Mucosa of rectum (tissue), 2 donors: ENCODE results near the gene CDHR5.

Experiments used
- H3K27ac ChIP-seq, 2 donors: one replicate each; pipeline ENCODE4 v1.7.0; 2013; ENCODE audit warnings: inconsistent platforms in 2 of 2, low read depth in 2 of 2, low read length in 2 of 2
- H3K27me3 ChIP-seq, 2 donors: one replicate each; pipeline ENCODE4 v1.7.0; 2013; ENCODE audit warnings: low read length in 2 of 2; ENCODE audit not compliant: control insufficient read depth in 2 of 2, insufficient read depth in 2 of 2
- H3K36me3 ChIP-seq, 2 donors: one replicate each; pipeline ENCODE4 v1.7.0; 2013; ENCODE audit warnings: low read length in 2 of 2; ENCODE audit not compliant: control insufficient read depth in 2 of 2, insufficient read depth in 2 of 2
- H3K4me1 ChIP-seq, 2 donors: one replicate each; pipeline ENCODE4 v1.7.0; 2013; ENCODE audit warnings: low read length in 2 of 2, mild to moderate bottlenecking in 1 of 2; ENCODE audit not compliant: control insufficient read depth in 2 of 2, insufficient read depth in 2 of 2
- H3K4me3 ChIP-seq, 2 donors: one replicate each; pipeline ENCODE4 v1.7.0; 2013; ENCODE audit warnings: low read length in 2 of 2
- H3K9ac ChIP-seq, 2 donors: one replicate each; pipeline ENCODE4 v1.7.0; 2013; ENCODE audit warnings: low read length in 2 of 2, low read depth in 1 of 2, mild to moderate bottlenecking in 1 of 2
- H3K9me3 ChIP-seq, 2 donors: one replicate each; pipeline ENCODE4 v1.7.0; 2013; ENCODE audit warnings: low read length in 2 of 2; ENCODE audit not compliant: control insufficient read depth in 2 of 2
- donor health status: healthy.
- donor health status: Normal muscosa, but diverticular disease.

Gene CDHR5

DNA sequence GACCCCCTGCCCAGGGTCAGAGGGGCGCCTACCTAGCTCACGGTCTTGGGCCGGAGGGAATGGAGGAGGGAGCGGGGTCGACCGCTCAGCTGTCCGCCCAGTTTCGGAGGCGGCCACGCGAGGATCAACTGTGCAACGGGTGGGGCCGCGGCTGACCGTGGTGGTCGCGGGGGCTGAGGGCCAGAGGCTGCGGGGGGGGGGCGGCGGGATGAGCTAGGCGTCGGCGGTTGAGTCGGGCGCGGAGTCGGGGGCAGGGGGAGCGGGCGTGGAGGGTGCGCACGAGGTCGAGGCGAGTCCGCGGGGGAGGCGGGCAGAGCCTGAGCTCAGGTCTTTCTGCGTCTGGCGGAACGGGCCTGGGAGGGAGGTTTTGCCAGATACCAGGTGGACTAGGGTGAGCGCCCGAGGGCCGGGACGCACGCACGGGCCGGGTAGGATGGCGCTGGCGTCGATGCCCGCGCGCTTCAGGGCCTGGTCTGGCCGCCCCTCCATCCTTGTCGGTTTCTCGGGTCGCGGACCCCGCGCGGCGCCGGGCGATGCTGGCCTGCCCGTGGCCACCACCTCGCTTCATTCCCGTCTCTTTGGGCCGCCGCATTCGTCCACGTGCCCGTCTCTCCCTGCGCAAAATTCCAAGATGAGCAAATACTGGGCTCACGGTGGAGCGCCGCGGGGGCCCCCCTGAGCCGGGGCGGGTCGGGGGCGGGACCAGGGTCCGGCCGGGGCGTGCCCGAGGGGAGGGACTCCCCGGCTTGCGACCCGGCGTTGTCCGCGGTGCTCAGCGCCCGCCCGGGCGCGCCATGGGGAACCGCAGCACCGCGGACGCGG is 12.0 kb upstream of the CDHR5 start, which contains the start of gene DRD4:
DRD4 (plus strand) TSS at position 759 of the 822 bp plus-strand sequence; CDS start at position 795, 36 bp downstream.
- Histone ChIP-seq H3K27ac (no peak within 1 kb of the TSS), H3K27me3 (peaks cover 11 to 17% of the 10 kb centered on the region in 2 donors), H3K9me3 (no peaks in the 10 kb centered on the region), H3K4me1 (peaks cover 0 to 10% of the 10 kb centered on the region in 2 donors), H3K9ac (no peak within 1 kb of the TSS), H3K4me3 (peak within 1 kb of the TSS in 1 of 2 donors; percentile 10), H3K36me3 (no peaks in the 10 kb centered on the region)

- no peak overlapping the region for H3K9ac ChIP-seq
- H3K27me3 ChIP-seq, result peaks cover 11 to 17% of the 10 kb centered on the region in 2 donors
- H3K9me3 ChIP-seq, result no peaks in the 10 kb centered on the region
- H3K4me1 ChIP-seq, result peaks cover 0 to 10% of the 10 kb centered on the region in 2 donors
- H3K4me3 ChIP-seq, result no peak overlapping the region
- no peak overlapping the region for H3K27ac ChIP-seq
- no peaks in the 10 kb centered on the region for H3K36me3 ChIP-seq
These were observed 11.3 kb upstream of the CDHR5 start for GRCh38 chr11:635945-636510.

DNA sequence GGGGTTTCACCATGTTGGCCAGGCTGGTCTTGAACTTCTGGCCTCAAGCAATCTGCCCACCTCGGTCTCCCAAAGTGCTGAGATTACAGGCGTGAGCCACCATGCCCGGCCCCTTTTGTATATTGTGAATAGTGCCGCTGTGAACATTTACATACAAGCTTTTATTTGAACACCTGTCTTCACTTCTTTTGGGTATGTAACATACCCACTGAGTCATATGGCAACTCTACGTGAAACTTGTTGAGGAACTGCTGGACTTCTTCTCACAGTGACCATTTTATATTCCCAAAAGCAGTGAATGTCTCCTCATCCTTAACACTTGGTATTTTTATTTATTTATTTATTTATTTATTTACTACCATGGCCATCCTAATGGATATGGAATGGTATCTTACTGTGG is 6.1 kb upstream of the CDHR5 start:
- no peak overlapping the region for H3K27ac ChIP-seq
- no peaks in the 10 kb centered on the region for H3K9me3 ChIP-seq
- H3K27me3 ChIP-seq, result no peaks in the 10 kb centered on the region
- H3K9ac ChIP-seq, result no peak overlapping the region
- H3K36me3 ChIP-seq, result no peaks in the 10 kb centered on the region
- H3K4me1 ChIP-seq, result peaks cover 7 to 8% of the 10 kb centered on the region in 2 donors
- H3K4me3 ChIP-seq, result no peak overlapping the region

DNA sequence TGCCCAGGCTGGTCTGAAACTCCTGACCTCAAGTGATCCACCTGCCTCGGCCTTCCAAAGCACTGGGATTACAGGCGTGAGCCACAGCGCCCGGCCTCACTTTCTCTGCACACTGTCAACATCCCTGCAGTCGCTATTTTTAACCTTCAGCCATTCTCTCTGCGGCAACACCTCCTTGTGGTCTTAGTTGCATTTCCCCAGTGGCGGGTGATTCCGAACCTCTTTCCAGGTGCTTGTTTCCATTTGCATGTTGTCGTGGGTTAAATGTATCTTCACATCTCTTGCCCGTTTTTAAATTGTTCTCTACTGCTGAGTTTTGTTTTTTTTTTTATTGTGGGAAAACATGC is 4.5 kb upstream of the CDHR5 start:
- Histone ChIP-seq H3K36me3 (no peaks in the 10 kb centered on the region), H3K27ac (no peak overlapping the region), H3K4me3 (no peak overlapping the region)

GRCh38 chr11:628056-628455 is 3.3 kb upstream of the CDHR5 start:
- Histone ChIP-seq H3K27ac (no peak overlapping the region), H3K4me3 (no peak overlapping the region), H3K9me3 (no peaks in the 10 kb centered on the region), H3K9ac (no peak overlapping the region), H3K4me1 (peaks cover 11 to 20% of the 10 kb centered on the region in 2 donors), H3K36me3 (no peaks in the 10 kb centered on the region), H3K27me3 (peaks cover 0 to 4% of the 10 kb centered on the region in 2 donors)

More for the DNA sequence above, 4.5 kb upstream of the CDHR5 start:
- H3K9ac ChIP-seq, result no peak overlapping the region
- peaks cover 0 to 3% of the 10 kb centered on the region in 2 donors for H3K27me3 ChIP-seq
- H3K4me1 ChIP-seq, result peaks cover 11 to 15% of the 10 kb centered on the region in 2 donors
- no peaks in the 10 kb centered on the region for H3K9me3 ChIP-seq

GRCh38 chr11:627308-627576 is 2.5 kb upstream of the CDHR5 start:
- Histone ChIP-seq H3K36me3 (no peaks in the 10 kb centered on the region), H3K4me1 (peaks cover 11 to 20% of the 10 kb centered on the region in 2 donors), H3K9me3 (no peaks in the 10 kb centered on the region), H3K27me3 (peaks cover 0 to 4% of the 10 kb centered on the region in 2 donors), H3K27ac (no peak overlapping the region), H3K9ac (no peak overlapping the region), H3K4me3 (no peak overlapping the region)

- Histone ChIP-seq H3K9ac (no peak within 1 kb of the TSS), H3K4me3 (no peak within 1 kb of the TSS), H3K27me3 (peaks cover 0 to 4% of the 10 kb centered on the region in 2 donors), H3K9me3 (no peaks in the 10 kb centered on the region), H3K27ac (peak within 1 kb of the TSS in 1 of 2 donors; percentile 99), H3K4me1 (peaks cover 11 to 20% of the 10 kb centered on the region in 2 donors), H3K36me3 (no peaks in the 10 kb centered on the region)
These were observed 1.9 kb upstream of the CDHR5 start, which contains the start of gene SCT for GRCh38 chr11:626475-627307. Gene SCT, minus strand, starts transcription at chr11:627181. Its CDS starts 38 bp downstream, at chr11:627143.

- peak overlapping the region; percentile 96 to 99 for H3K27ac ChIP-seq
- no peaks in the 10 kb centered on the region for H3K36me3 ChIP-seq
- peak overlapping the region; percentile 41 to 77 for H3K9ac ChIP-seq
- peaks cover 11 to 20% of the 10 kb centered on the region in 2 donors for H3K4me1 ChIP-seq
- peak overlapping the region; percentile 69 to 76 for H3K4me3 ChIP-seq
- H3K9me3 ChIP-seq, result no peaks in the 10 kb centered on the region
- H3K27me3 ChIP-seq, result peaks cover 0 to 4% of the 10 kb centered on the region in 2 donors
These were observed 997 bp upstream of the CDHR5 start for GRCh38 chr11:625636-626268.

DNA sequence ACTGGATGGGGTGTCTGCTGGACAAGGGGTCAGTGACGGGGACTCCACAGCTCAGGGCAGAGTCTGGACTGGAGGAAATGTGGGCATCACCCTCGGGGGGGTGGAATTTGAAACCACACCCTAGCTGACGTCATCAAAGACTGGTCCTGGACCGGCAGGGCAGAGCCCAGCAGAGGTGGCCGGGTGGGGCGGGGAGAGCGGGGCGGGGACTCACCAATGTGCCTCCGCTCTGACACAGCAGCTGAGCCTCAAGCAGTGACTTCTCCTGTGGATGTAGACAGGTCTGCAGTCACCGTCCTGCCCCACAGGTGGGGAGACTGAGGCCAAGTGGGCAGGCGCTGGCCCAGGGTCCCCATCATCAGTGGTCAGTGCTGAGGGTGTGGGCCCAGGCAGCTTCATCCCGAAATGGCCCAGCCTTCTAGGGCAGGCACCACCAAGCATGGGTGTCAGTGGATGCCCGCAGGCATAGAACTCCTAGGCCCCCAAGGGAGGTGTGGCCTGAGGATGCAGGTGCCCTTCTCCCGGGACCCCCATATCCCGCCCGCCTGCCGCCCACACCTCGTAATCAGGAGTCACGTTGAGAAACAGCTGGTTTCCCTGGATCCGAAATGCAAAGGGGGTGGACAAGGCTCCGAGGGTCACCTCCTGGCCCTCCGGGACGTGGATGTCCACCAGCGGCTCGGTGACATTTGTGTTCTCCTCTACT is 603 bp downstream of the CDHR5 start:
- Histone ChIP-seq H3K4me3 (peak overlapping the region; percentile 69 to 76), H3K36me3 (peaks cover 3 to 5% of the 10 kb centered on the region in 2 donors), H3K4me1 (peaks cover 11 to 20% of the 10 kb centered on the region in 2 donors), H3K9ac (peak overlapping the region; percentile 77 to 81), H3K27me3 (peaks cover 0 to 4% of the 10 kb centered on the region in 2 donors), H3K27ac (peak overlapping the region; percentile 96 to 99), H3K9me3 (no peaks in the 10 kb centered on the region)
